ENCODE data around the gene MYOM1. TPM values are rescaled to one million over a fixed set of nuclear protein-coding genes. Genes with fewer than 3 reads are reported as not detected.
A peak's percentile ranks its signal among the peaks of the same experiment; 100 is the strongest.

The MYOM1 gene
- total and polyA plus RNA-seq, 12 donors, result 94.4 to 1,558 (median 870) TPM

DNA sequence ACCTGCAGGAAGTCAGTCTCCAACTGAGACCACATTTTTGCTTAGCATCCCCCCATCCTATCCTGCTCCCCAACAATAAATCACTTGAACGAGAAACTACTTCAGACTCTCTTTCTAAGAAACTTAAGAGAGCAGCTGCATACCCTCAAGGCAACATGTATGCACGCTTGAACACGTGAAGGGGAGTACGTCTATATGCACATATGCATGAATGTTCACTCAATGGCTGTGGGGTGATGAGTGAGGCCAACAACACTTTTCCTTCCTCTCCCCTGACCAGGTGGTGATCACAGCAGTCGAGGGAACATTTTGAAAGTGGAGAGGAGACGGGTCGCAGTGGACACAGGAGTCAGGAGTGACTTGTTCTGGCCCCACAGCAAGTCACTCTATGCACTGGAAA is 127.0 kb downstream of the MYOM1 start:
- DNase-seq, result no peak
- ATAC-seq, result no peak
- no peak overlapping the region for H3K4me3 ChIP-seq
- H3K9me3 ChIP-seq, result no peaks in the 10 kb centered on the region
- no peak overlapping the region for H3K27ac ChIP-seq
- 84 to 90% methylated on average over 7 of the region's 7 CpGs for WGBS, 2 donors
- no peaks in the 10 kb centered on the region for H3K27me3 ChIP-seq
- TF ChIP-seq CTCF (IDR thresholded peaks at IDR 0.05), result no peak
- H3K36me3 ChIP-seq, result peaks cover 0 to 84% (median 6%) of the 10 kb centered on the region in 9 donors
- intact Hi-C loops (cut with DNase I), result no loop called here
- peaks cover 0 to 25% (median 8%) of the 10 kb centered on the region in 9 donors for H3K4me1 ChIP-seq

GRCh38 chr18:3089579-3089978 is 130.2 kb downstream of the MYOM1 start:
- no peak for DNase-seq
- Histone ChIP-seq H3K36me3 (peaks cover 0 to 97% (median 6%) of the 10 kb centered on the region in 9 donors), H3K27me3 (no peaks in the 10 kb centered on the region), H3K4me3 (no peak overlapping the region), H3K9me3 (no peaks in the 10 kb centered on the region), H3K4me1 (peaks cover 0 to 14% (median 0%) of the 10 kb centered on the region in 9 donors), H3K27ac (peak overlapping the region in 2 of 10 donors; percentile 19 to 20)
- 81 to 87% methylated on average over 3 of the region's 3 CpGs for WGBS, 2 donors
- TF ChIP-seq CTCF (IDR thresholded peaks at IDR 0.05), result no peak
- intact Hi-C loops (cut with DNase I), result no loop called here
- ATAC-seq, result no peak

DNA sequence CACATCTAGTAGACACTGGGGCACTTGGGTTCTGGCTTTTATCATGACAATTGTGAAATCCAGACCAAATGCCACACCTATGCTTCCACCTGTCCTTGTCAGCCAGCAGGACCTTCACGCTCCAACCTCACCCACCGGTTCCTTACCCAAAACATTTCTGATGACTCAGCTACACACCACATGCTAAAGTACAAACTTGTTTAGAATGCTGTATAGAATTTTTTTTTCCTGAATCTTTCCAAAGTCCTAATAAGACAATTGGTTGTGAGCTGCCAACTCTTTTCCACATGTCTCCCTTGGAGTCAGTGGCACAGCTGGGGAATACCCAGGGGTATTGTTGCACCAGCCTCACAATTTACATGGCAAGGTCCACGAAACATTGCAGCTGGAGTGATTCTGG is 131.3 kb downstream of the MYOM1 start:
- Histone ChIP-seq H3K9me3 (no peaks in the 10 kb centered on the region), H3K27ac (peak overlapping the region in 1 of 10 donors; percentile 13), H3K4me3 (no peak overlapping the region), H3K27me3 (no peaks in the 10 kb centered on the region), H3K4me1 (peaks cover 0 to 2% (median 0%) of the 10 kb centered on the region in 9 donors), H3K36me3 (peaks cover 0 to 100% (median 6%) of the 10 kb centered on the region in 9 donors)
- ATAC-seq, result no peak
- 90 to 94% methylated on average over 3 of the region's 3 CpGs for WGBS, 2 donors
- intact Hi-C loops (cut with DNase I), result no loop called here
- no peak for DNase-seq
- TF ChIP-seq CTCF (IDR thresholded peaks at IDR 0.05), result no peak

DNA sequence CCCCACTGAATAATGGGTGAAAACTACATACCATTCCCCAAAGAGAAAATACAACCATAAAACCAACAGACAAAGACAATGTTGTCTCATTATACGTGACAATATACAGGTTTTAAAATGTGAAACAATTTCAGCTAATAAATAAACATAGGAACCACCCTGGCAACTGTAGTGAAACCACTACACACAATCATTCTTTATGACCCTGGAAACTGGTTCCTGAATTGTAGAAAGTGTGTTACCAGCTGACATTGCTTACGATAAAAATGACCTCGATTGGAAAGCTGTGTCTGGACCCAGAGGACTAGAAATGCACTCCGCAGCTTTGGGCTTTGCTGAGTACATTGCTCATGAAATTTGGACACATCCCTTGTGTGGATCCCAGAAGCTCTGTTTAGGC is 132.9 kb downstream of the MYOM1 start:
- Histone ChIP-seq H3K9me3 (no peaks in the 10 kb centered on the region), H3K4me1 (no peaks in the 10 kb centered on the region), H3K27me3 (no peaks in the 10 kb centered on the region), H3K27ac (no peak overlapping the region), H3K36me3 (peaks cover 0 to 100% (median 11%) of the 10 kb centered on the region in 9 donors), H3K4me3 (no peak overlapping the region)
- intact Hi-C loops (cut with DNase I), result no loop called here
- DNase-seq, result no peak
- TF ChIP-seq CTCF (IDR thresholded peaks at IDR 0.05), result no peak
- ATAC-seq, result no peak
- WGBS, 2 donors, result 70 to 71% methylated on average over 4 of the region's 4 CpGs
